Stimulated activated CD8-positive, alpha-beta memory T cell treated with anti-CD3 and anti-CD28 coated beads, Interleukin-7, amount 100 ng/mL, for 24 hours (primary cell): ENCODE data around the gene ITFG1.
"Not testable (repeated sequence)": the region's sequence is repeated elsewhere in the genome, so short reads cannot be mapped to it uniquely, and the experiment has no call there.

Experiments
- DNase-seq: peaks from one replicate; pipeline ENCODE4 v3.0.0-alpha.2; 2020; ENCODE audit warnings: low read depth

The ITFG1 gene

GRCh38 chr16:47236716-47237115 is 224.1 kb downstream of the ITFG1 start:
- no peak for DNase-seq

- DNase-seq: no peak
Measured at GRCh38 chr16:47230296-47230695, 230.6 kb downstream of the ITFG1 start.

GRCh38 chr16:47229053-47230050 is 231.5 kb downstream of the ITFG1 start:
- DNase-seq: no peak

- no peak for DNase-seq
Measured at GRCh38 chr16:47228241-47228640, 232.6 kb downstream of the ITFG1 start.

GRCh38 chr16:47213761-47214440 is 247.0 kb downstream of the ITFG1 start:
- DNase-seq: no peak

GRCh38 chr16:47211218-47211617 is 249.6 kb downstream of the ITFG1 start:
- no peak for DNase-seq

GRCh38 chr16:47204736-47205504 is 255.9 kb downstream of the ITFG1 start:
- DNase-seq: no peak

- DNase-seq: not testable (repeated sequence)
Measured at GRCh38 chr16:47203433-47203832, 257.4 kb downstream of the ITFG1 start.

GRCh38 chr16:47198180-47198575 is 262.7 kb downstream of the ITFG1 start:
- no peak for DNase-seq

GRCh38 chr16:47197536-47198179 is 263.2 kb downstream of the ITFG1 start:
- no peak for DNase-seq

GRCh38 chr16:47196457-47196856 is 264.4 kb downstream of the ITFG1 start:
- no peak for DNase-seq

GRCh38 chr16:47182318-47182717 is 278.5 kb downstream of the ITFG1 start:
- no peak for DNase-seq

GRCh38 chr16:47181066-47181465 is 279.8 kb downstream of the ITFG1 start:
- not testable (repeated sequence) for DNase-seq

- no peak for DNase-seq
Measured at GRCh38 chr16:47180073-47180472, 280.8 kb downstream of the ITFG1 start.

- no peak for DNase-seq
Measured at GRCh38 chr16:47175152-47175551, 285.7 kb downstream of the ITFG1 start.

- no peak for DNase-seq
Measured at GRCh38 chr16:47162670-47163420, 298.0 kb downstream of the ITFG1 start.

GRCh38 chr16:47161464-47161863 is 299.4 kb downstream of the ITFG1 start:
- no peak for DNase-seq

- DNase-seq: no peak
Measured at GRCh38 chr16:47160422-47160821, 300.4 kb downstream of the ITFG1 start.

- no peak for DNase-seq
Measured at GRCh38 chr16:47158992-47159391, 301.9 kb downstream of the ITFG1 start.

- DNase-seq: no peak
Measured at GRCh38 chr16:47156680-47157215, 304.1 kb downstream of the ITFG1 start.

- not testable (repeated sequence) for DNase-seq
Measured at GRCh38 chr16:47152501-47152900, 308.4 kb downstream of the ITFG1 start.
